Activated naive CD4-positive, alpha-beta T cell (primary cell): ENCODE measurements around the gene ZNF536.
"Not testable (repeated sequence)": the region's sequence is repeated elsewhere in the genome, so short reads cannot be mapped to it uniquely, and the experiment has no call there.

Experiments
- DNase-seq, 4 experiments: peaks; one replicate each; lab custom pipeline; 2025; lab: John Stamatoyannopoulos, UW

Gene ZNF536

DNA sequence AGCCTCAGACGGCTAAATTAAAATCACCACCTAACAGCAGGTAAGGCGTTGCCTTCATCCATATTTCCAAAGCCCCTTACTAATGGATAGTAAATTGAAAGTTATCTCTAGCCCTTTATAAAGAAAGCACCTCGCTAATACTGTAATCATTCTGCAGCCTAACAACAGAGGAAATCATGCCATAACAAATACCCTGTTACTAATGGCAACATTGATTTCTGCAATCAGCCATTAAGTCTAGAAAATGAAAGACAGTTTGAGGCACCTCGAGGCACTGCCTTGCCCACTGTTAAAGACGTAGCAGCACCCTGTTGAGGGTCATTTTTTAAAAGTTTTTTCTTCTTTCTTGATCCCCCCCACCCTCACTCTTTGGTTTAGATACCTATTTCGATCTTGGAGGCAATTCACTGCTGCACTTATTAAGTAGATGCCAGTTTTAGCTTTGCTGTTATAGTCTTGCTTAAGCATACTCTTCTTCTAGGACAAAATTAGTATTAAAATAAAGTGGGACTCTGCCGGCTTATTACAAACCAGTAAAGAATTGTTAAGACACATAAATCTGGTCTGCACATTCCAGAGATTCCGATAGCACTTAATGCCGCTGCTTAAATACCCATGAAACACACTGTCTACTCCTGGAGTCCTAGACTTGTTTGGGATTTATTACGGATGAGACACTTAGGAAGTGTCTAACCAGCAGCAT is 74.8 kb downstream of the ZNF536 start:
- no peak for DNase-seq

DNA sequence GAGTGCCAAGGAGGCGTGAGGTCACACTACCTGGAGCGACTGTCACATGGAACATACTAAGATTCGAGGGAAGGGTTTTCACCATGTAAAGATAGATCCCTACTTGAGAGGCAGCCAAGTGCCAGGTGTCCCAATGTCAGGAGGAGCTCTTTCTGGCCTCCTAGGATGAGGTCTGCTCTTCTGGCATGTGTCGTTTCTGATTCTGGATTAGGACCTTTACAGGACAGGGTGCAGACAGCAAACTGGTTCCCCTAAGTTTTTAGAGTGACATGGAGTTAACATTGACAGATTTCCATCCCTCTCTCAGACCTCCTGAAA is 75.3 kb downstream of the ZNF536 start:
- no peak for DNase-seq

DNA sequence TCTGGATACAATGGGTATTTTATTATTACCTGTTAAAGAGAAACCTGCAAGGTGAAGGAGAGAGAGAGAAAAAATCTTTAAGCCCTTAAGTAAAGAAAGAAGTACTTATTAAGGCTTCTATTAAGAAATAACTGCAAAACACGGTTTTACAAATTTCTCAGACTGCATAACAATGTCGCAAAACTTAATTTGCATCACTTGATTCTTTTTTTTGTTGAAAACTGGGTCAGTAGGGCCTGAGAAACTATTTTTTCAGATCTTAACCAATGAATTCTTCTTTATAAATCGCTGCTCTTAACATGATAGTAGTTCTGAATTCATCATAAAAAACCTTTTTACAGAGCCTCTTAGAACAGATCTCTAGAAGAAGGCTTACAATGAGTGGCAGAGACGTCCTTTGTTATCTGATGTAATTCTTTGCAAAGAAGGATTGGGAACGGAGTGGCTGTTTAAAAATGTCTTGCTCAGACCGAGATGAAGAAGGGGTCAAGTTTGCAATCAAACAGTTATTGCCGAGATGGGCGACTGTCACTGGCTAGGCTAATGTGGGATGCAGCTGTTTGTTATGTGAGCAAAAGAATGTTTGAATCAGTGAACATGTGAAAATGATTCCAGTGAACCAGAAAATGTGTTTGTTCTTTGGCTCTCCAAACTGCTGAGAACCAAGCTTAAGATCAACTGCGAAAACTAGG is 76.3 kb downstream of the ZNF536 start:
- DNase-seq: no peak

- DNase-seq: no peak
These were observed 77.0 kb downstream of the ZNF536 start for GRCh38 chr19:30449078-30449590.

GRCh38 chr19:30449673-30450072 is 77.5 kb downstream of the ZNF536 start:
- DNase-seq: no peak

DNA sequence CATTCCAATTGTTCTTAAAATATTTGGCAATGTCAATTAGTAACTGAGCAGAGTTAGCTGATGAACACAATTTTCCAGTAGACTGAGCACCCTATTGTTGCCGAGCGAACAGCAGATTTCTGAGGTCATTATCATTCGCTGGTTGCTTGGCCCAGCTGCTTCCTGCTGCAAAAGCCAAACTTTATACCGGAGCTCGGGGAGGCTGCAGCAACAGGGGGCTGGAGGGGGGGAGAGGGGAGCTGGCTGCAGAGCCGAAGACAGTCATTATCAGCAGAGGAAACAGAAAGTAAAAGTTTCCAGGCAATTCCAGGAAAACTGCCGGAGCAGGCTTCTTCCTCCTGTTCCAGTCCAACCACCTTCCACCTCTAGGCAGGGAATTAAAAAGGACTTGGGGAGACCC is 77.9 kb downstream of the ZNF536 start:
- DNase-seq: no peak

GRCh38 chr19:30450835-30451321 is 78.7 kb downstream of the ZNF536 start:
- no peak for DNase-seq

DNA sequence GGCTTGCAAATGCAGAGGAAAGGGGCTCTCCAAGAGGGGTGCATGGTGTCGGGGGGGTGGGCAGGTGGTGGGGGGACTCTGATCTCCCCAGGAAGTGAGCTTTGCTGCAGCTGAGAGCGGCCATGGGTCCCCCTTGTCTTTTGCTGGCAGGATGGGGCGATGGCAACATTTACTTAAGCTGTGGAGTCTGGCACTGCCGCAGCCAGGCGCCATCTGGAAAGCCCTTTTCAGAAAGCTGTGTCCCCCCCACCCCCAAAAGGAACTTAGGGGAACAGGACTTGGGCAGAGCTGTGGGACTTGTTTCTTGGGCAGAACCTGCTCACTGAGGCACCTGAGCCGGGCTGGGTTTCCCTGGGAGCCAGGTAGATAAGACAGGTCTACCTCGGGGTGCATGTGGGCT is 80.7 kb downstream of the ZNF536 start:
- DNase-seq: no peak

GRCh38 chr19:30453743-30454142 is 81.6 kb downstream of the ZNF536 start:
- no peak for DNase-seq

DNA sequence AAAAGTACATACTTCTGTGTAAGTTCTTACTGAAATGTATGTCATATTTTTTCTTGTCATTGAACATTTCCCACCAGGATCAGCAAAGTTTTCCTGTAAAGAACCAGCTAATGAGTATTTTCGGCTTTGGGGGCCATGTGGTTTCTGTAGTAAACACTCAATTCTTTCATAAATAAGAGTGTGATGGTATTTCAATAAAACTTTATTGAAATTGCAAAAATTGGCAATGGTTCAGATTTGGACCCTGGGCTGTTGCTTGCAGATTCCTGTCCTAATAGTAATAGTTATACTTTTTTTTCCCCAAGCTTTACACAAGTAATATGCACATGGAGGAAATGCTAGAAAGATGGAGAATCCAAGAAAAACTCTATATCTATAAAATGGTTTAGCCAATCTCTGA is 83.7 kb downstream of the ZNF536 start:
- no peak for DNase-seq

GRCh38 chr19:30457484-30457883 is 85.3 kb downstream of the ZNF536 start:
- DNase-seq: no peak

DNA sequence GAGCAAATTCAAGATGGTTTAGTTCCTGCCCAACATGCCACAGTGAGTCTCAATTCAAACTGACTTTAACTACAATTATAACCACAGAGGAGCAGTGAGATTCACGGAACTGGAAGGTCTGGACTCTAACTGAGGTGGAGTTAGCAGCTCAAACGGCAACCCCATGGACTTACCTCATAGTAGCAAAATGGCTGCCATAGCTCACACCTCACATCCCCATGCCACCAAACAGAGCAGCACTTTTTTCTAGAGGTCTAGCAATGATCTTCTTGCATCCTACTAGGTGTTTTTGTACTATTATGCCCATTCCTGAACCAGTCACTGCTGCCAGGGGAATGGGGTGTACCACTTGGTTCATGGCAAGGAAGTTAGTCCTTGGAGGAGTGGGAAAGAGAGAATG is 87.7 kb downstream of the ZNF536 start:
- no peak for DNase-seq

GRCh38 chr19:30464162-30464561 is 92.0 kb downstream of the ZNF536 start:
- no peak for DNase-seq

DNA sequence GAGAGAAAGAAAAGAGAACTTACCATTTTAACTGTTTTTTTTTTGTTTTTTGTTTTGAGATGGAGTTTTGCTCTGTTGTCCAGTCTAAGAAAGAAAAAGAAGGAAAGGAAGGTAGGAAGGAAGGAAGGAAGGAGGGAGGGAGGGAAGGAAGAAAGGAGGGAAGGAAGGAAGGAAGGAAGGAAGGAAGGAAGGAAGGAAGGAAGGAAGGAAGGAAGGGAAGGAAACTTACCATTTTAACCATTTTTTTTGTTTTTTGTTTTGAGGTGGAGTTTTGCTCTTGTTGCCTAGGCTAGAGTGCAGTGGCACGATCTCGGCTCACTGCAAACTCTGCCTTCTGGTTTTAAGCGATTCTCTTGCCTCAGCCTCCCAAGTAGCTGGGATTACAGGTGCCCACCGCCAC is 94.4 kb downstream of the ZNF536 start:
- DNase-seq: not testable (repeated sequence)

DNA sequence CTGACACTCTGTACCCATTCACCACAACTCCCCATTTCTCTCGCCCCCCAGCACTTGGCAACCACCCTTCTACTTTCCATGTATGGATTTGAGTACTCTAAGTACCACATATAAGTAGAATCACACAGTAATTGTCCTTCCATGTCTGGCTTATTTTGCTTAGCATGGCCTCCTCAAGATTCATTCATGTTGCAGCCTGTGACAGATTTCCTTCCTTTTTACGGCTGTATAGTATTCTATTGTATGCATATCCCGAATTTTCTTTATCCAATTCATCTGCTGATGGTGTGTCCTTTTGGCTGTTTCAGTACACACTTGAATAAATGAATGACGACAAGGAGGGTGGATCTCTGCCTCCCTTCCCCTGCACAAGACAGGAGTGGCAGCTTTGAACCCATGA is 95.1 kb downstream of the ZNF536 start:
- DNase-seq: no peak

DNA sequence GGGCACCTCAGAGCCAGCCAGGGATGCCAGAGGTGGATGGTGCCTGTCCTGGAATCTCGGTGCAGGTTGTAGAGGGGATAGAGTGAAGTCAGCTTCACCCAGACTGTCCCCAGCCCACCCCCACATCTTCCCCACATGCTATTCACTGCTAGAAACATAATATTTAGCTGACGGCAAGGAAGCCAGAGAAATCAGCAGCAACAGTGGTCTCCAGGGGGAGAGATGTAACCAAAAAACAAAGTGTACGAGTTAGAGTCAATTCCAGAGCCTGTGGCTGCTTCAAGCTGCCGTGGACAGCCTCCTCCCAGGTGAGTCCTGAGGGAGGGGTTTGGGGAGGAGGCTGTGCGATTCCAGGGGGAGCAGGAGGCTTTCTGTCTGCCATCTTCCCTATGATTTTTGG is 97.6 kb downstream of the ZNF536 start:
- DNase-seq: no peak

DNA sequence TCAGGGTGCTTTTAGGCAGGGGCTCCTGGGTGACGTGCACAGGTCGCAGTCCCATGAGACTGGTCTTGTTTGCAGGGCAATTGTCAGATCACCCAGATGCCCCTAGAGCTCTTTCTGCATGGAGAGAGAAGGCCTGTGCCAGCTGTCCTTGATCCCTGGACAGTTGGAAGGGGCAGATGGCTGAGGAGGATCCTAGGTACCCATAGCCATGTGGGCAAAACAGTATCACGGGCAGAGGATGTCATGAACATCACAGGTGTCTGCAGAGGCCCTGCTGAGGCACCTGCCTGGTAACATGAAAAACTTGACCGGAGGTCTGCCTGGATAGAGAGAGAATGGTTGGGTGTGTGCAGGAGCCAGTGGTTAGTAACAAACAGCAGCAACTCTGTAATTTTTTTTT is 99.3 kb downstream of the ZNF536 start:
- no peak for DNase-seq

DNA sequence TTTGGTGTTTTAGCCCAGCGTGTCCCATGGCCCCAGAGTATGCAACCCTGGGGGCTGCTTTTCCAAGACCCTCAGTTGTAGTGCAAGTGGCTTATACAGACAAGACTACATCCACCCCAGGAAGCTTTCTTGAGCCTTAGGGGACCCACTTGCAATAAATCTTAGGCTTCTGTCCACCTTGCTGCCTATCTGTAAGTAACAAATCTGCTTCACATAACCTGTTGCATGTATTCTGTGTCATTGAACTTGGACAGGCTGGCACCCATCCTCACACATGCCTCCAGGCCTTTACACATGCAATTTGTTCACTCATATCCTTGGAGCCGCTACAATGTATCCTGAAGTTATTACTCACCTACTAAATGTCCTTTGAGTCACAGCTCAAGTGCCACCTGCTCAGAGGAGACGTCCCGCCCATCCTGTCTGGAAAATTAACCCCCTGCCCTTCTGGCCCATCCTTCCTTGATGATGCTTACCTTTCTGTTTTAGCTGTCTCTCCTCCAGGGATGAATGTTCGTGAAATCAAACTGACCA is 101.2 kb downstream of the ZNF536 start:
- no peak for DNase-seq

- no peak for DNase-seq
These were observed 104.8 kb downstream of the ZNF536 start for GRCh38 chr19:30476997-30477396.

- no peak for DNase-seq
These were observed 107.0 kb downstream of the ZNF536 start for GRCh38 chr19:30479231-30479630.

DNA sequence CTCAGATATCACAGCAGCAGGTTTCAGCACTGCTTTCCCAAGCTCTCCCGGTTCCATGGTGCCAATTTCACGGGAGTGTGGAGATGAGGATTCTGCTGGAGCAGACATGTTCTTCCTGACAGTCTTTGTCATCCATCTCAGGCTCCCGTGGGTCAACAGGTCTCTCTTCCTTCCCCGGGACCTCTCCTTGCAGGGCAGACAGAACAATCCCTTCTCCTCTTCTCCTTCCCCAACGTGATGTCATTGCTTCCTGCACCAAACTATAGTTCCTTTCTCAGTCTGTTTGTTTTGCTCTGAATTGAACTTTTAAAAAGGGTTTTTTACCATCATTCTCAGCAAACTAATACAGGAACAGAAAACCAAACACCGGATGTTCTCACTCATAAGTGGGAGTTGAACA is 107.9 kb downstream of the ZNF536 start:
- DNase-seq: no peak

DNA sequence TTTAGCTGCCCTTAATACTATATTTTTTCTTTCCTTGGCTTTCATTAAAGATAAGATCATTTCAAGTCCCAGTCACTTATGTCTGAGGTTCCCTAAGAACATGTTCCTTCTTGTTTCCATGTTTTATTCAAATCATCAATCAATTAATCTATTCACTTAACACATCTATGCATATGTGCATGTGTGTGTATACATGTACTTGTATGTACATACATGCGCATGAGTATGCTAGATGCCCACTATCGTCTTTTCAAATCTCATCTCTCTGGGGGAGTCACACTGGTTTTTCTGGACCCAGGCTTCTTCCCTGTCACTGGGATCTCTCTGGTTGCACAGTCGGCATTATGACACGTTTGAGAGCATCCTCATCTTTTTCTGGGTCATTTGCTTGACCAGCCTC is 108.9 kb downstream of the ZNF536 start:
- no peak for DNase-seq

DNA sequence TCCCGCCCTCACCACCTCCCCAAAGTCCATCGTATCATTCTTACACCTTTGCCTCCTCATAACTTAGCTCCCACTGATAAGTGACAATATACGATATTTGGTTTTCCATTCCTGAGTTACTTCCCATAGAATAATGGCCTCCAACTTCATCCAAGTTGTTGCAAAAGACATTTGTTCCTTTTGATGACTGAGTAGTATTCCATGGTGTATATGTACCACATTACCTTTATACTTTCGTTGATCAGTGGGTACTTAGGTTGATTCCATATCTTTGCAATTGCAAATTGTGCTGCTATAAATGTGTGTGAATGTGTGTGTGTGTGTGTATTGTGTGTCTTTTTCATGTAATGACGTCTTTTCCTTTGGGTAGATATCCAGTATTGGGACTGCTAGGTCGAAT is 109.6 kb downstream of the ZNF536 start:
- DNase-seq: no peak
